HEK293T (cell line): ENCODE results near the gene HS3ST3A1.

Source experiments
- ARNT ChIP-seq: fragments of 450-650 bp; IDR thresholded peaks from 2 replicates; pipeline ENCODE4 v1.6.1; 2017; ENCODE audit warnings: mild to moderate bottlenecking
- HDGF ChIP-seq: fragments of 450-650 bp; IDR thresholded peaks from 2 replicates; pipeline ENCODE4 v1.6.1; 2017; ENCODE audit warnings: antibody characterized with exemption, borderline replicate concordance
- NFRKB ChIP-seq: fragments of 450-650 bp; IDR thresholded peaks from 2 replicates; pipeline ENCODE4 v1.6.1; 2016; ENCODE audit warnings: mild to moderate bottlenecking, moderate library complexity
- SP1 ChIP-seq: fragments of 450-650 bp; IDR thresholded peaks from 2 replicates; pipeline ENCODE4 v1.6.1; 2017
- ZNF384 ChIP-seq: fragments of 450-650 bp; IDR thresholded peaks from 2 replicates; pipeline ENCODE4 v1.6.1; 2016

- TF ChIP-seq ARNT = no peak
- TF ChIP-seq ZNF384 = no peak
- TF ChIP-seq HDGF = no peak
- no peak for TF ChIP-seq NFRKB
- no peak for TF ChIP-seq SP1
Observed at GRCh38 chr17:13544292-13544691, 57.4 kb downstream of the HS3ST3A1 start.
